IPS-18a (cell line): ENCODE measurements around the gene SERPINA9.
"Not testable (repeated sequence)": the region's sequence is repeated elsewhere in the genome, so short reads cannot be mapped to it uniquely, and the experiment has no call there.

ENCODE experiments used
- H3K27ac ChIP-seq: one replicate; pipeline ENCODE4 v1.5.1; 2013; ENCODE audit warnings: low read length
- H3K27me3 ChIP-seq: one replicate; pipeline ENCODE4 v1.6.1; 2013; ENCODE audit warnings: mild to moderate bottlenecking, low read length; ENCODE audit not compliant: control insufficient read depth, insufficient read depth
- H3K36me3 ChIP-seq: one replicate; pipeline ENCODE4 v1.6.1; 2013; ENCODE audit warnings: low read depth, low read length; ENCODE audit not compliant: control insufficient read depth
- H3K4me1 ChIP-seq: one replicate; pipeline ENCODE4 v1.6.1; 2013; ENCODE audit warnings: low read depth, low read length; ENCODE audit not compliant: control insufficient read depth
- H3K4me3 ChIP-seq: one replicate; pipeline ENCODE4 v1.5.1; 2013; ENCODE audit warnings: low read length
- H3K9ac ChIP-seq: one replicate; pipeline ENCODE4 v1.6.1; 2013; ENCODE audit warnings: mild to moderate bottlenecking, low read length, moderate library complexity
- H3K9me3 ChIP-seq: one replicate; pipeline ENCODE4 v1.6.1; 2013; ENCODE audit warnings: low read depth, low read length; ENCODE audit not compliant: control insufficient read depth

SERPINA9 gene

DNA sequence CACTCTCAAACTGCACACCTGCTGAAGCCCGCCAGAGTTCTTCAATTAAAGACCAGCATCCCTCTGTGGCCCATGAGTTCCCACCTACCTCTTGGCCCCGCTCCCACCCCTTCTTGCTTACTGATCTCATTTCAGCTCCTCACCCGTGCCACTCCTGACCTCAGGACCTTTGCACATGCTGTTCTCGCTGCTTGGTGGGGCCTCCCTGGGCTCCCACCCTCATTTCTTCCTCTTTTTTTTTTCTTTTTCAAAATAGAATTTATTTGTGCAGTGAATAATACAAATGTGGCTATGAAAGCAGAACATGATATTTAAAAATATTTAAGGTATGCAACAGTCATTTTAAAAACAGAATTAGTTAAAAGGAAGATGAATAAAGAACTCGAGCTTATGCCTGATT lies 8.5 kb upstream of the SERPINA9 start:
- H3K9me3 ChIP-seq = no peaks in the 10 kb centered on the region
- no peaks in the 10 kb centered on the region for H3K36me3 ChIP-seq
- no peak overlapping the region for H3K9ac ChIP-seq
- no peak overlapping the region for H3K4me3 ChIP-seq
- H3K4me1 ChIP-seq = peaks cover 9% of the 10 kb centered on the region
- H3K27me3 ChIP-seq = no peaks in the 10 kb centered on the region
- no peak overlapping the region for H3K27ac ChIP-seq

- Histone ChIP-seq H3K4me1 (peaks cover 9% of the 10 kb centered on the region), H3K9ac (no peak overlapping the region), H3K27me3 (no peaks in the 10 kb centered on the region), H3K9me3 (peaks cover 3% of the 10 kb centered on the region), H3K27ac (no peak overlapping the region), H3K4me3 (no peak overlapping the region), H3K36me3 (no peaks in the 10 kb centered on the region)
Observed at GRCh38 chr14:94483729-94484275, 7.8 kb upstream of the SERPINA9 start.

DNA sequence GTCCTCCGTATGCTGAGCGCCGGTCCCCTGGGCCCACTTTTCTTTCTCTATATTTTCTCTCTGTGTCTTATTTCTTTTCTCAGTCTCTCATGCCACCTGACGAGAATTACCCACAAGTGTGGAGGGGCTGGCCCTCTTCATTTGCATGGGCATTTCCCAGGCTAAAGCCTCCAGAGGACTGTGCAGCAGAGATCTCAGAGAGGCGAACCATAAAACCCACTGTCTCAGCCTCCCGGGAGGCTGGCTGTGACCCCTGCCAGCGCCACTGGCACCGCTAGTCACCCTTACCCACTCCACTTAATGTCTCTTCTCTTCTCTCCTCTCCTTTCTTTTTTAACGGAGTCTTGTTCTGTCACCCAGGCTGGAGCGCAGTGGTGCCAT lies 7.1 kb upstream of the SERPINA9 start:
- H3K36me3 ChIP-seq = no peaks in the 10 kb centered on the region
- H3K4me3 ChIP-seq = no peak overlapping the region
- H3K9me3 ChIP-seq = peaks cover 7% of the 10 kb centered on the region
- no peak overlapping the region for H3K27ac ChIP-seq
- H3K9ac ChIP-seq = no peak overlapping the region
- H3K27me3 ChIP-seq = no peaks in the 10 kb centered on the region
- H3K4me1 ChIP-seq = peaks cover 9% of the 10 kb centered on the region

DNA sequence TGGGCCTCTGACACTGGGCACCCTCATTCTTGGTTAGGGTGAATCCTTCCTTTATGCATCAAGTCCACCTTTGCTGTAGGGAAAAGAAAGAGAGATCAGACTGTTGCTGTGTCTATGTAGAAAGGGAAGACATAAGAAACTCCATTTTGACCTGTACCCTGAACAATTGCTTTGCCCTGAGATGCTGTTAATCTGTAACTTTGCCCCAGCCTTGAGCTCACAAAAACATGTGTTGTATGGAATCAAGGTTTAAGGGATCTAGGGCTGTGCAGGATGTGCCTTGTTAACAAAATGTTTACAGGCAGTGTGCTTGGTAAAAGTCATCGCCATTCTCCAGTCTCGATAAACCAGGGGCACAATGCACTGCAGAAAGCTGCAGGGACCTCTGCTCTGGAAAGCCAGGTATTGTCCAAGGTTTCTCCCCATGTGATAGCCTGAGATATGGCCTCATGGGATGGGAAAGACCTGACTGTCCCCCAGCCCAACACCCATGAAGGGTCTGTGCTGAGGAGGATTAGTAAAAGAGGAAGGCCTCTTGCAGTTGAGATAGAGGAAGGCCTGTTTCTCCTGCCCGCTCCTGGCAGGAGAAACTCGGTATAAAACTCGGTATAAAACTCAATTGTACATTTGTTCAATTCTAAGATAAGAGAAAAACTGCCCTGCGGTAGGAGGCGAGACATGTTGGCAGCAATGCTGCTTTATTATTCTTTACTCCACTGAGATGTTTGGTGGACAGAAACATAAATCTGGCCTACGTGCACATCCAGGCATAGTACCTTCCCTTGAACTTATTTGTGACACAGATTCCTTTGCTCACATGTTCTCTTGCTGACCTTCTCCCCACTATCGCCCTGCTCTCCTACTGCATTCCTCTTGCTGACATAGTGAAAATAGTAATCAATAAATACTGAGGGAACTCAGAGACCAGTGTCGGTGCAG lies 6.4 kb upstream of the SERPINA9 start:
- H3K4me1 ChIP-seq, H3K36me3 ChIP-seq, H3K27ac ChIP-seq, H3K27me3 ChIP-seq, H3K4me3 ChIP-seq, H3K9ac ChIP-seq: not testable (repeated sequence)
- peaks cover 10% of the 10 kb centered on the region for H3K9me3 ChIP-seq

DNA sequence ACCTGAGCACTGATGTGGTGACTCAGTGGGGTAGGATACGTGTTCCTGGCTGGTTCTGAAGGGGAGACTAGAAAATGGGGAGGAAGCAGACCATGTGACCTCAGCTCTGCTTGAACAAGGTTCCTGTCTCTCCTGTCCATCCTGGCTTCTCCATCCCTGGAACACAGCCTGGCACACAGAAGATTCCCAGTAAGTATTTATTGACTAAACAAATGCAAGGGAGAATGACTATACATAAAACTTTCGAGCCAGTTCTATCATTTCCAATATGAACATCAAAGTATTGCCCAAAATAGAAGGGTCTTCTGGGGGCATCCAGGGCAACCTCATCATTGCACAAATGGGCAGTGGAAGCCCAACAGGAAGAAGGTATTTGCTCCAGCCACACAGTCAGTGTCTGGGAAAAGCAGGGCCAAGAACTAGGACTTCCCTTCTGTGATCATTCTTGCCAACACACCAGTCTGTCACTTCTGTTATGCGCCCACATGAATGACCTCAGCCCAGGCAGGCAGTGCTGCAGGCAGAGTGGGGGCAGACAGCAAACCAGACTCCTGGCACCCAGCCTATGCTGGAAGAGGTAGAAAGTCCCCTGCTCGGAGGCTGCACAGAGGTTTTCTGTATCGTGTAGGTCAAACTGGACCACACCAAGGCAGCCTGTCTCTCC lies 5.6 kb upstream of the SERPINA9 start:
- H3K4me1 ChIP-seq = peaks cover under 1% of the 10 kb centered on the region
- no peak overlapping the region for H3K9ac ChIP-seq
- no peaks in the 10 kb centered on the region for H3K27me3 ChIP-seq
- H3K9me3 ChIP-seq = peaks cover 10% of the 10 kb centered on the region
- no peaks in the 10 kb centered on the region for H3K36me3 ChIP-seq
- no peak overlapping the region for H3K4me3 ChIP-seq
- no peak overlapping the region for H3K27ac ChIP-seq

GRCh38 chr14:94480809-94481208 lies 4.8 kb upstream of the SERPINA9 start:
- no peak overlapping the region for H3K9ac ChIP-seq
- no peaks in the 10 kb centered on the region for H3K4me1 ChIP-seq
- H3K36me3 ChIP-seq = no peaks in the 10 kb centered on the region
- H3K27ac ChIP-seq = no peak overlapping the region
- H3K9me3 ChIP-seq = peaks cover 10% of the 10 kb centered on the region
- H3K27me3 ChIP-seq = no peaks in the 10 kb centered on the region
- H3K4me3 ChIP-seq = no peak overlapping the region

DNA sequence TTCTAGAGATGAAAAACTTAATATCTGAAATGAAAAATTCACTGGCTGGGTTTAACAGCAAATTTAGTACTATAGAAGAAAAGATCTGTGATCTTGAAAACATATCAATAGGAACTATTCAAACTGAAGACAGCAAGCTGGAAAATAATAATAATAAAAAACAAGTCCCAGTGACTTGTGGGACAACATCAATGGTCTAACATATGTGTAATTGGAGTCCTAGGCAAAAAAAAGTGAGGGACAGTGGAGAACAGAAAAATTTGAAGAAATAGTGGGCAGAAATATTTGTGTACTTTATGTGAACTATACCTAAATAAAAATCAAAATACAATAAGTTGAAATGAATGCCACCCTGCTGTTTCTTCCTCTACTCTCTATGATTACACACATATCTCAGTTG lies 2.4 kb upstream of the SERPINA9 start:
- Histone ChIP-seq H3K36me3 (no peaks in the 10 kb centered on the region), H3K4me3 (no peak overlapping the region), H3K4me1 (no peaks in the 10 kb centered on the region), H3K9ac (no peak overlapping the region), H3K27ac (no peak overlapping the region), H3K27me3 (no peaks in the 10 kb centered on the region), H3K9me3 (peaks cover 10% of the 10 kb centered on the region)

DNA sequence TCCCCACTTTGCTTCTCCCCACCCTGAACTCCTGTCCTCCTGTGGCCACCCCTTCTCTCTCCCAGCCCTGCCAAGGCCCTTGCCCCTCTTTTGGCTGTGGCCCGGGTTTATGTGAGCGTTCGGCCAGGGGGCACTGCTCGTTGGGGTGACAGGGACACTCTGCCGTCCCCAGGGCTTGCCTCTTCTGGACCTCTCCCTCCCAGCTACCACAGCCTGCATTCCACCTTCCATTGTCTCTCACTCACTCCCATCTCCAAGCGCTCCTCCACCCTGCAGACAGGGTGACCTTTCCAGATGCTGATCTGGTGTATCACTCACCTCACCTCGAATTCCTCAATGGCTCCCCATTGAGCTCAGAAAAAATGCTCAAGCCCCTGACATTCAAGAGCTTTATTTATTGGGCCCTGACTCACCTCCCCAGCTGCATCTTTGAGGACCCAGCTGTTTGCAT lies 1.4 kb downstream of the SERPINA9 start:
- no peaks in the 10 kb centered on the region for H3K27me3 ChIP-seq
- no peak overlapping the region for H3K27ac ChIP-seq
- peaks cover 10% of the 10 kb centered on the region for H3K9me3 ChIP-seq
- no peak overlapping the region for H3K9ac ChIP-seq
- H3K4me1 ChIP-seq = no peaks in the 10 kb centered on the region
- no peak overlapping the region for H3K4me3 ChIP-seq
- no peaks in the 10 kb centered on the region for H3K36me3 ChIP-seq

GRCh38 chr14:94473666-94474410 lies 2.2 kb downstream of the SERPINA9 start:
- Histone ChIP-seq H3K9ac (no peak overlapping the region), H3K4me1 (no peaks in the 10 kb centered on the region), H3K4me3 (no peak overlapping the region), H3K36me3 (no peaks in the 10 kb centered on the region), H3K27ac (no peak overlapping the region), H3K9me3 (peaks cover 8% of the 10 kb centered on the region), H3K27me3 (no peaks in the 10 kb centered on the region)

DNA sequence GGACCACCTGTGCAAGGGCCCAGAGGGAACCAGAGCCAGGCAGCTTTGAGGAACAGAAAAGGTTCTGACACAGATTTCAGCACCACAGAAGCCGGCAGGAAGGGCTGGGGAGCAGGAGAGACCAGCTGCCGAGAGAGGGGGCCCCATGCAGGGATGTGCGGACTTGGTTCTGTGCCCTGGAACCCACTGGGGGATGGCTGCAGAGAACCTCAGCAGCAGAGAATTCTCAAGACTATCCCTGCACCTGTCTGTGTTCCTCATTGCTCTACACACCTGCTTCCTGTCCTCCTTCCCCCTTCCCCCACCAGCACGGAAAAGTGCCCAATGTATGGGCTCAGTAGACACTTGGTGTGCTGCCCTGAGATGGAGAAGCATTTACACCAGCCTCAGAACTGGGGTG lies 3.2 kb downstream of the SERPINA9 start:
- no peaks in the 10 kb centered on the region for H3K36me3 ChIP-seq
- no peaks in the 10 kb centered on the region for H3K27me3 ChIP-seq
- H3K9ac ChIP-seq = no peak overlapping the region
- H3K27ac ChIP-seq = no peak overlapping the region
- H3K4me3 ChIP-seq = no peak overlapping the region
- H3K4me1 ChIP-seq = no peaks in the 10 kb centered on the region
- peaks cover under 1% of the 10 kb centered on the region for H3K9me3 ChIP-seq

DNA sequence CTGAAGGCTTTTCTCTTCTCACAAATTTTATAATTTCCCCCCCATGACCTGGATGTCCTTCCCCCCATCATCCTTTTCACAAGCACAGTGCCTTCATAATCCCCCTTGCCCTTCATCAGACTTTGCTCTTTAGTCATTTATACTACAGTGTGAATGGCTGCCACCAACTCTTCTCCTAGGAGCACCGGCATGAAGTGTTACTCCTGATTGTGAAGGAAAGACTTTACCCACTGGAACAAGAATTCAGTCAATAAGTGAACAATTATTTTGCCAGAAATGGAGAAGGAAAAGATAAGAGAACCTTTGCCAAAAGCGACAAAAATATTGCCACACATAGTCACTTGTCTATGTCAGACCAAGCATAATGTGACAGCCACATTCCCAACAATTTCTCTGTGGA lies 5.0 kb downstream of the SERPINA9 start:
- Histone ChIP-seq H3K9ac (no peak overlapping the region), H3K27ac (no peak overlapping the region), H3K9me3 (no peaks in the 10 kb centered on the region), H3K27me3 (no peaks in the 10 kb centered on the region), H3K36me3 (no peaks in the 10 kb centered on the region), H3K4me1 (no peaks in the 10 kb centered on the region), H3K4me3 (no peak overlapping the region)
